Panc1 (cell line): ENCODE data around the gene ATP11C. TPM values are rescaled to one million over a fixed set of nuclear protein-coding genes. Genes with fewer than 3 reads are reported as not detected.

Source experiments
- ATAC-seq: fragments of 200-7000 bp; cut with Tn5 transposase; 2 replicates; pipeline ENCODE4 v1.9.1; 2020; ENCODE audit warnings: mild to moderate bottlenecking, moderate library complexity
- BruUV-seq: library from RNA; stranded (reverse); fragments of 400-500 nt; replicated peaks from 2 replicates; lab custom pipeline; 2021; lab: Mats Ljungman, UMichigan
- CTCF ChIA-PET: fragments of 300-600 bp; sonication (Branson Sonifier 250); formaldehyde crosslinking; loops from one replicate; lab custom pipeline; 2022; ENCODE audit warnings: antibody characterized with exemption; lab: Charles Lee
- POLR2A ChIA-PET: fragments of 300-600 bp; sonication (Branson Sonifier 250); formaldehyde crosslinking; loops from one replicate; lab custom pipeline; 2022; ENCODE audit warnings: antibody characterized with exemption; lab: Charles Lee
- DNase-seq: peaks from one replicate; pipeline ENCODE4 v3.0.0-alpha.2; 2010; ENCODE audit warnings: low read depth, low spot score
- H3K27ac ChIP-seq: 2 replicates; pipeline ENCODE4 v1.5.1; 2011; ENCODE audit warnings: mild to moderate bottlenecking, low read length, inconsistent platforms
- H3K27me3 ChIP-seq: fragments of 200-500 bp; sonication (Bioruptor generic); 2 replicates; pipeline ENCODE4 v1.6.0; 2014; ENCODE audit warnings: low read length, inconsistent platforms; ENCODE audit not compliant: control insufficient read depth, insufficient read depth
- H3K36me3 ChIP-seq: fragments of 200-500 bp; sonication (Bioruptor generic); 2 replicates; pipeline ENCODE4 v1.5.1; 2014; ENCODE audit warnings: inconsistent platforms, mild to moderate bottlenecking, low read length, moderate library complexity; ENCODE audit not compliant: control insufficient read depth, insufficient read depth
- H3K4me1 ChIP-seq: 2 replicates; pipeline ENCODE4 v1.5.1; 2011; ENCODE audit warnings: inconsistent platforms, mild to moderate bottlenecking, low read length, moderate library complexity; ENCODE audit not compliant: control insufficient read depth, insufficient read depth
- H3K4me3 ChIP-seq, 2 experiments: 2 replicates each; pipeline ENCODE4 v1.5.1; 2011 to 2012; ENCODE audit warnings: low read depth in 2 of 2, low read length in 2 of 2, mild to moderate bottlenecking in 2 of 2, inconsistent platforms in 1 of 2, moderate library complexity in 1 of 2
- H3K9me3 ChIP-seq: fragments of 200-500 bp; sonication (Bioruptor generic); 2 replicates; pipeline ENCODE4 v1.5.1; 2014; ENCODE audit warnings: low read depth, mild to moderate bottlenecking, inconsistent platforms, low read length, moderate library complexity; ENCODE audit not compliant: control insufficient read depth, insufficient read depth
- CTCF ChIP-seq: fragments of 450-650 bp; IDR thresholded peaks from 2 replicates; pipeline ENCODE4 v1.5.1; 2017; ENCODE audit warnings: mild to moderate bottlenecking
- POLR2AphosphoS5 ChIP-seq: IDR thresholded peaks from 2 replicates; pipeline ENCODE4 v1.6.1; 2012; ENCODE audit warnings: mild to moderate bottlenecking, low read depth, low read length, moderate library complexity
- REST ChIP-seq, 2 experiments: IDR thresholded peaks; 2 replicates each; pipeline ENCODE4 v1.6.1; 2011 to 2012; ENCODE audit warnings: low read depth in 2 of 2, control low read depth in 1 of 2, low read length in 1 of 2, mild to moderate bottlenecking in 1 of 2, moderate library complexity in 1 of 2; ENCODE audit not compliant: insufficient read depth in 1 of 2
- SIN3A ChIP-seq: IDR thresholded peaks from 2 replicates; pipeline ENCODE4 v1.6.1; 2012; ENCODE audit warnings: low read depth, mild to moderate bottlenecking, low read length, moderate library complexity, borderline replicate concordance; ENCODE audit not compliant: insufficient read depth
- TCF7L2 ChIP-seq: IDR thresholded peaks from 2 replicates; pipeline ENCODE4 v1.6.1; 2011; ENCODE audit warnings: mild to moderate bottlenecking, low read depth, low read length, inconsistent platforms
- in situ Hi-C: cut with HindIII; loops from 2 replicates; pipeline ENCODE4 v1.10.0; 2016; ENCODE audit warnings: low sequenced_read_pairs, low pct_unique_long_range_greater_than_20kb
- intact Hi-C: fragments of 100-400 bp; cut with micrococcal nuclease; formaldehyde crosslinking; loops from one replicate; pipeline ENCODE4 v1.10.0; 2022; ENCODE audit not compliant: unreplicated experiment
- total RNA-seq: library from RNA; stranded (reverse); gene quantifications from one replicate; pipeline ENCODE4 v1.2.1, GENCODE V29; 2021; ENCODE audit not compliant: unreplicated experiment

The ATP11C gene
- total RNA-seq, 1 experiment from 2014 or later, result 61.3 TPM

- ATAC-seq (no peak), DNase-seq (no peak)
- ChIA-PET POLR2A (no interaction called here), CTCF (no interaction called here)
- Histone ChIP-seq H3K4me1 (peaks cover 11% of the 10 kb centered on the region), H3K36me3 (no peaks in the 10 kb centered on the region), H3K27ac (no peak overlapping the region), H3K9me3 (no peaks in the 10 kb centered on the region), H3K27me3 (no peaks in the 10 kb centered on the region), H3K4me3 (no peak overlapping the region)
- BruUV-seq, result no TSS peak
- in situ Hi-C loops, result no loop called here
- TF ChIP-seq CTCF, result no peak
- no peak for TF ChIP-seq TCF7L2
- TF ChIP-seq REST (IDR thresholded peaks at IDR 0.05; ENCODE audit: insufficient read depth in 1 of 2, low read depth in 2 of 2, low read length in 1 of 2), result no peak
- no peak for TF ChIP-seq SIN3A
- TF ChIP-seq POLR2AphosphoS5, result no peak
- intact Hi-C loops, result no loop called here
These were observed 23.1 kb downstream of the ATP11C start for GRCh38 chrX:139909712-139910111.

GRCh38 chrX:139907078-139907477, 25.8 kb downstream of the ATP11C start:
- TF ChIP-seq CTCF (no peak), TCF7L2 (no peak), POLR2AphosphoS5 (no peak)
- intact Hi-C loops, result no loop called here
- H3K36me3 ChIP-seq, result no peaks in the 10 kb centered on the region
- no peak overlapping the region for H3K27ac ChIP-seq
- H3K4me3 ChIP-seq, result no peak overlapping the region
- no peaks in the 10 kb centered on the region for H3K27me3 ChIP-seq
- in situ Hi-C loops, result no loop called here
- CTCF ChIA-PET, result no interaction called here
- DNase-seq (no peak), ATAC-seq (no peak)
- H3K9me3 ChIP-seq, result no peaks in the 10 kb centered on the region
- POLR2A ChIA-PET, result interaction anchor here (0.6 kb wide), 1 partner anchor 17 kb away, joined by 3 read pairs; no protein-coding TSS in a partner anchor
- H3K4me1 ChIP-seq, result peaks cover 18% of the 10 kb centered on the region
- no TSS peak for BruUV-seq

GRCh38 chrX:139905743-139906142, 27.1 kb downstream of the ATP11C start:
- Histone ChIP-seq H3K4me1 (peaks cover 18% of the 10 kb centered on the region), H3K36me3 (no peaks in the 10 kb centered on the region), H3K9me3 (no peaks in the 10 kb centered on the region), H3K27me3 (no peaks in the 10 kb centered on the region), H3K27ac (no peak overlapping the region), H3K4me3 (no peak overlapping the region)
- no peak for DNase-seq
- TF ChIP-seq SIN3A (no peak), CTCF (no peak), REST (IDR thresholded peaks at IDR 0.05; ENCODE audit: insufficient read depth in 1 of 2, low read depth in 2 of 2, low read length in 1 of 2) (no peak), TCF7L2 (no peak), POLR2AphosphoS5 (no peak)
- ATAC-seq, result no peak
- POLR2A ChIA-PET, result no interaction called here
- in situ Hi-C loops (no loop called here), intact Hi-C loops (no loop called here)
- BruUV-seq, result no TSS peak
- CTCF ChIA-PET, result no interaction called here
